Esophagus mucosa (tissue), 1 donor: ENCODE data around the gene ANTXR1. TPM values are rescaled to one million over a fixed set of nuclear protein-coding genes. Genes with fewer than 3 reads are reported as not detected.

Experiments
- ATAC-seq: fragments of 200-7000 bp; cut with Tn5 transposase; one replicate; pipeline ENCODE4 v1.9.1; 2020
- total RNA-seq: library from RNA; stranded (reverse); gene quantifications from one replicate; pipeline ENCODE4 v1.2.4, GENCODE V29; 2023
- donor health status: DM: yes; HTN: yes; CAD: no.

Gene ANTXR1
- total RNA-seq, 1 donor from 2014 or later: 13.9 TPM

GRCh38 chr2:69291004-69291650 is 278.1 kb downstream of the ANTXR1 start:
- ATAC-seq: no peak

- no peak for ATAC-seq
These were observed 278.7 kb downstream of the ANTXR1 start for GRCh38 chr2:69291721-69292120.

- ATAC-seq: no peak
These were observed 279.3 kb downstream of the ANTXR1 start for GRCh38 chr2:69292256-69292655.

- no peak for ATAC-seq
These were observed 283.4 kb downstream of the ANTXR1 start for GRCh38 chr2:69296421-69296820.

GRCh38 chr2:69297216-69297615 is 284.2 kb downstream of the ANTXR1 start:
- ATAC-seq: no peak

- ATAC-seq: peak; percentile 89
These were observed 285.3 kb downstream of the ANTXR1 start for GRCh38 chr2:69298261-69298660.

GRCh38 chr2:69298862-69299261 is 285.9 kb downstream of the ANTXR1 start:
- ATAC-seq: no peak

Other genes starting within 250 kb of the ANTXR1 start
- not detected for gene BMP10, start 141.8 kb upstream of the ANTXR1 start, total RNA-seq
- not detected for gene GKN2, start 60.3 kb upstream of the ANTXR1 start, total RNA-seq
- gene GKN1, start 38.5 kb upstream of the ANTXR1 start, total RNA-seq: not detected